ENCODE measurements around the gene CCDC12. TPM values are rescaled to one million over a fixed set of nuclear protein-coding genes. Genes with fewer than 3 reads are reported as not detected.
A peak's percentile ranks its signal among the peaks of the same experiment; 100 is the strongest.

The CCDC12 gene
- total RNA-seq, 1 experiment from 2014 or later: 27.0 TPM

DNA sequence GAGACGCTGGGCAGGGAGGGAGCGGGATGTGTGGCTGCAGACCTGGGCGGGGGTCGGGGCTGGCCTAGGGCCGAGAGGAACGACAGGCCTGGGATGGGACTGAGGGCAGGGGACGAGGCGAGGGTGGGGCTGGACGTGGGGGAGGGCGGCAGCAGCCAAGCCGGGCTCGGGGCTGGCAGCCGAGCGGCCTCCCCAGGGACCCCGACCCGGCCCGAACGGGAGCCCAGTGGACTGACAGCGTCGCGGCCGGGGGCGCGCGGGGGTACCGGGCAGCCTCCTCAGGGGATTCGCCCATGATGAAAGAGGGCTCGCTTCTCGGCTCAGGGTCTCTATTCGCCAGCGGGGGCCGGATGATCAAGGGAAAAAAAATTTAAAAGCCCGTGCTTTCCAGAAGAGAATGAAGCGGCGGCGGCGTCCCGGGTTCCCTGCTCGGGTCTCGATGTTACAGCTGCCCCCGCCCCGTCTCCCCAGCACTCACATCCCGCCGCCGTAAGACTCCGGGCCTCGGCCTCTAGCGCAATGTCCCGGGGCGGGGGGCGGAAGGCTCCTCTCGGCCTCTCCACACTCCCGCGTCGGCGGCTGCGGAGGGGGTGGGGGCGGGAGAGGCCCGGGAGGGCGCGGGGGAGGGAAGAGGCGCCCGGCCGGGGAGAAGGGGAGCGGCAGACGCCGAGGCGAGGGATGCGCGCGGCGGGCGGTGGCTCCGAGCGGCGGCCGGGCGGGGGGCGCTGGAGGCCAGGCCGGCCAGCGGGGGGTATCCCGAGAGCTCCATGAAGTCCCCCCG lies 94.8 kb downstream of the CCDC12 start:
- Histone ChIP-seq H3K4me3 (peak overlapping the region; percentile 35), H3K4me1 (replicated peaks) (peaks cover 10% of the 10 kb centered on the region), H3K27me3 (replicated peaks) (peaks cover 35% of the 10 kb centered on the region), H3K9me3 (replicated peaks) (no peaks in the 10 kb centered on the region), H3K27ac (no peak overlapping the region), H3K36me3 (no peaks in the 10 kb centered on the region)
- DNase-seq (ENCODE audit: low read depth in 1 of 2, low spot score in 2 of 2): no peak

DNA sequence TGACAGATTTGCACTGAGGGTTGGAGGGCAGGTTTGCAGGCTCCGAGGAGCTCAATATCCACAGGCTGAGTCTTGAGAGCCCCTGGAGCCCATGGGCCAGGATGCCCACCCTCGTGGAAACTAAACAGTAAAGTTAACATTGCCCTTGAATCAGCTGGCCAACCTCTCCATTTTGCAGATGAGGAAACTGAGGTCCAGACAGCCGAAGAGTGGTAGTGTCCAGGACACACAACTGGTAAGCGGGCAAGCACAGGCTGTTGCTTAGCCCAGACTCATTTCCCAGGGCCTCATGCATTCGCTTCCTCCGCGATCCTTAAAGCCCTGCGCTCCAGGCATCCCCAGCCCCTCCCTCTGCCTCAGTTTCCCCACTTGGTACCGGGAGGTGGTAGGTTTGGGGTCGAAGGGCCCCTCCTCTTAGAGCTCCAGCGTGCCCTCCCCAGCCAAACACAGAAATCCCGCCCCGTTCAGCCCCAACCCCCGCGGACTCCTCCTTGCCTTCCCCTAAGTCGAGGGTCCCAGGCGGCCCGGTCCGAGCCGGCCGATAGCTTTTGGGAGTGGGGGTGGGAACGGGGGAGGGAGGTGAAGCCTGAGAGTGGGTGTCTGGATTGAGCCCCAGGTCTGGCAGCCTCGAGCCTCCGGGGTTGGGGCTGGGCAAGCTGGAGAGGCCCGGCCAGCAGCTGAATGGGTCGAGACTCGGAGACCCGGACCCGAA lies 95.5 kb downstream of the CCDC12 start:
- DNase-seq (ENCODE audit: low read depth in 1 of 2, low spot score in 2 of 2): no peak
- Histone ChIP-seq H3K27me3 (replicated peaks) (peaks cover 32% of the 10 kb centered on the region), H3K4me3 (no peak overlapping the region), H3K9me3 (replicated peaks) (no peaks in the 10 kb centered on the region), H3K36me3 (no peaks in the 10 kb centered on the region), H3K27ac (no peak overlapping the region), H3K4me1 (replicated peaks) (peaks cover 10% of the 10 kb centered on the region)

DNA sequence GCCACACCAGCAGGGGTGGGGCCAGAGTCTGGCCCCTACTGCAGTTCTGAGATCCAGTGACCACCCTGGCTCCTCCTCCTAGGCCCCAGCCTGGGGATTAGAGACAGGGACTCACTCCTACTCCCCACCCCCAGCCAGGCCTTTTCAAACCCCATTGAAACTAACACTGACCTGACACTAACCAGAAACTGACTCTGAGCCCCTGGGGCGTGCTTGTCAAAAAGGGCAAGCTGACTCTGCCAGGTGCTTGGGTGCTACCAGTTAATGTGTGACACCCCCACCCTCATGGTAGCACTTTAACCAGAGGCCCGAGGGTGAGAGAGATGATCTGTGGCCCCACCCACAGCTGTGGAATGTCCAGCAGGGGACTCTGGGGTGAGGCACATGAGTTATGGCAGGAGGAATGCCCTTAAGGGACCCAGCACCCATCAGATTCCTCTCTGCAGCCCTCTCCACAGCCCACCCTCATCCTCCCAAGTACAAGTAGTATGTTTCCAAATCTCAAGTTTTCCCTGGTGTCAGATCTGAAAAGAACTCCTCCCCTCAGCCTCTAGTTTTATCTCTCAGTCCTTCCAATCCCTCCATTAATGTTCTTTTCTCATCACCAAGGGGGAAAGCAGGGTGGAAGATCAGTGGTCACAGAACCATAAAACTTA lies 97.6 kb downstream of the CCDC12 start:
- peaks cover 22% of the 10 kb centered on the region for H3K27me3 ChIP-seq (replicated peaks)
- DNase-seq (ENCODE audit: low read depth in 1 of 2, low spot score in 2 of 2): no peak

GRCh38 chr3:46877406-46878125 lies 99.0 kb downstream of the CCDC12 start, which contains the start of gene PTH1R:
PTH1R (plus strand) TSS chr3:46877721; CDS start chr3:46883560, 5,839 bp downstream.
- H3K4me3 ChIP-seq: no peak within 1 kb of the TSS
- no peaks in the 10 kb centered on the region for H3K36me3 ChIP-seq
- peaks cover 15% of the 10 kb centered on the region for H3K4me1 ChIP-seq (replicated peaks)
- no peaks in the 10 kb centered on the region for H3K9me3 ChIP-seq (replicated peaks)
- no peak within 1 kb of the TSS for H3K27ac ChIP-seq
- peaks cover 13% of the 10 kb centered on the region for H3K27me3 ChIP-seq (replicated peaks)
- DNase-seq (ENCODE audit: low read depth in 1 of 2, low spot score in 2 of 2): no peak

More for the DNA sequence above, 97.6 kb downstream of the CCDC12 start:
- Histone ChIP-seq H3K9me3 (replicated peaks) (no peaks in the 10 kb centered on the region), H3K4me3 (no peak overlapping the region), H3K27ac (no peak overlapping the region), H3K4me1 (replicated peaks) (peaks cover 20% of the 10 kb centered on the region), H3K36me3 (no peaks in the 10 kb centered on the region)

GRCh38 chr3:46876313-46877300 lies 99.9 kb downstream of the CCDC12 start:
- H3K27ac ChIP-seq: no peak overlapping the region
- DNase-seq (ENCODE audit: low read depth in 1 of 2, low spot score in 2 of 2): no peak

DNA sequence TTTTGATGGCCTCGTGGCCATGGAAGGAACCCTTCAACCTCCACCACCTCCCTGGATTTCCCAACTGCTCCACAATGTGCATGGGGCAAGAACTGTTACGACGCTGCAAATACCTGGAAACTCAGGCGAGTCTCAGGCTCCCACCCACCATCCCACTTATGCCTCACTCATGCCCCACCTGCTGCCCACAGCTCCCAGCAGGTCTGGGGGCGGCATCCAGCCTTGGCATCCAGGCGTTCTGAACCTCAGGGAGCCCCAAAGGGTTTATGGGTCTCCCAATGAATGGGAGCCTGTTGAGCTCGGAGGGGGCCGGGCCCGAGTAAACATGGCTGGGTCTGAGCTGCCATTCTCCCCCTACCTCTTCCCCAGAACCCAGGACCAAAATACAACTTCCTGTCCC lies 101.0 kb downstream of the CCDC12 start:
- Histone ChIP-seq H3K36me3 (no peaks in the 10 kb centered on the region), H3K9me3 (replicated peaks) (no peaks in the 10 kb centered on the region), H3K27me3 (replicated peaks) (no peaks in the 10 kb centered on the region), H3K4me1 (replicated peaks) (peaks cover 11% of the 10 kb centered on the region), H3K27ac (no peak overlapping the region), H3K4me3 (no peak overlapping the region)
- no peak for DNase-seq (ENCODE audit: low read depth in 1 of 2, low spot score in 2 of 2)

More at GRCh38 chr3:46876313-46877300, 99.9 kb downstream of the CCDC12 start:
- Histone ChIP-seq H3K27me3 (replicated peaks) (peaks cover 5% of the 10 kb centered on the region), H3K4me3 (no peak overlapping the region), H3K4me1 (replicated peaks) (peaks cover 11% of the 10 kb centered on the region), H3K9me3 (replicated peaks) (no peaks in the 10 kb centered on the region), H3K36me3 (no peaks in the 10 kb centered on the region)

- Histone ChIP-seq H3K36me3 (no peaks in the 10 kb centered on the region), H3K4me3 (no peak overlapping the region), H3K9me3 (replicated peaks) (no peaks in the 10 kb centered on the region), H3K4me1 (replicated peaks) (peaks cover 11% of the 10 kb centered on the region), H3K27me3 (replicated peaks) (no peaks in the 10 kb centered on the region), H3K27ac (no peak overlapping the region)
- no peak for DNase-seq (ENCODE audit: low read depth in 1 of 2, low spot score in 2 of 2)
Measured at GRCh38 chr3:46874430-46874829, 102.1 kb downstream of the CCDC12 start.

DNA sequence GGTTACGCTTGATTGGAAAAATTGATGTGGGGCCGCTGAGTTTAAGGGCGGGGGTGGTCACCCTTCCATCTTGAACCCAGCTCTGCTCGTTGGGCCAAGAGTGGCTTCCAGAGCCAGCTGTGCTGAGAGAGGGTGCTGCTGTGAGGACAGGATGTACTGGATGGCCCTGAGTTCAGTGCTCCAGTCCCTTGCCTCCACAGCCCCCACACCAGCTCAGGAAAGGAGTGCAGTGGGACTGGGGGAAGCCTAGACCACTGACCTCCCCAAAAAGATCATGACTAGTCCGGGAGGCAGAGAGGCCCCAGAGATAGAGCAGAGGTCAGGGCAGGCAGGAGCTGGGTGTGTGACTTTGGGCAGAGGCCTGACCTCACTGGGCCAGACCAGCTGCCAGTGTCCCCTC lies 103.0 kb downstream of the CCDC12 start:
- no peak for DNase-seq (ENCODE audit: low read depth in 1 of 2, low spot score in 2 of 2)
- H3K27me3 ChIP-seq (replicated peaks): no peaks in the 10 kb centered on the region
- no peaks in the 10 kb centered on the region for H3K36me3 ChIP-seq
- no peak overlapping the region for H3K4me3 ChIP-seq
- H3K27ac ChIP-seq: no peak overlapping the region
- H3K4me1 ChIP-seq (replicated peaks): peaks cover 11% of the 10 kb centered on the region
- no peaks in the 10 kb centered on the region for H3K9me3 ChIP-seq (replicated peaks)

Other genes starting within 250 kb of the CCDC12 start
- not detected in 2 replicates for gene MYL3, start 113.3 kb downstream of the CCDC12 start, total RNA-seq (2014; rRNA removed; shearing (Covaris generic))
- not detected in 2 replicates for gene PTH1R, start 99.0 kb downstream of the CCDC12 start, total RNA-seq (2014; rRNA removed; shearing (Covaris generic))
- 0.53 and 2.0 TPM in 2 replicates for gene NBEAL2, start 2.9 kb upstream of the CCDC12 start, total RNA-seq (2014; rRNA removed; shearing (Covaris generic))
- gene SETD2, start 187.4 kb upstream of the CCDC12 start, total RNA-seq (2014; rRNA removed; shearing (Covaris generic)): 18.9 and 22.7 TPM in 2 replicates